Measurements from ENCODE around the gene PLCB1.

Gene PLCB1

DNA sequence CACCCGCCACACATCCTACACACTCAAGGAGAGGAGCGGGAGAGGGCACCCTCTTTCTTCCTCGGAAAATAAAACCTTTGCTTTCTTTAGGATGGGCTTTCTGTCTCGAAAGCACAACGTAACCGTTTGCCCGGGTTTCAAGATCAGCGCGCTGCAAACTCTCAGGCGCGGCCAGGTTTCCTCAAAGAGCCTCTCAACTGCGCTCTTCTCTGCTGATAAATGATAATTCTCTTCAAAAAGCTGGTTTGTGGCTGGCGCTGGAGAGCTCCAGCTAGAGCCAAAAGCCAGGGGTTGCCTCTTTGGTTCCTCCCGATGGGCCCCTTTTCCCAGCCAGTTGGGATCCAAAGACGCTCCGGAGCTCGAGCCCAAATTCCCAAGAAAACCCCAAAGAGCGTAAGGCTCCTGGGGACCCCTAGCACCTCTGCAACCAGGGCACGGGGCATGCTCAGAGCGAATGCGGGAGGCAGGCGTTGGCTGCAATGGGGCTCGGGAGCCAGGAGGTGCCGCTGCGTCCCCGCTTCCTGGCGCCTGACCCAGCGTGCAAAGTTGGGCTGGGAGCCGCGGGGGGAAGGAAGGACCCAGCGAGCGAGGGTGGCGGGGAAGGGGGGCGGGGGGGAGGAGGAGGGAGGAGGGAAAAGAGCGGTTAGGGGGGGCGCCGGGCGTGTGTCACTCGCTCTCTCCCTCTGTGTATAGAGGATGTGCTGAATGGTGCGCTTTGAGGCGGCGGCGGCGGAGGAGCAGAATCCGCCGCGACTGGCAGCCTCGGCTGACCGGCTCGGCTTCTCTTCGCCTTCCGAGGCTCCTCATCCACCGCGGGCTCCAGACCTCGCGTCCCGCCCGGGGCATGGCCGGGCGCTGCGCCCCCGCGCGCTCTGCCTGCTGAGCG lies at the start of gene PLCB1:
TSS of gene PLCB1 (plus strand) at position 669 of the 886 bp plus-strand sequence. CDS start 386 bp downstream, outside the sequence.
- peak; percentile 67 for DNase-seq

DNA sequence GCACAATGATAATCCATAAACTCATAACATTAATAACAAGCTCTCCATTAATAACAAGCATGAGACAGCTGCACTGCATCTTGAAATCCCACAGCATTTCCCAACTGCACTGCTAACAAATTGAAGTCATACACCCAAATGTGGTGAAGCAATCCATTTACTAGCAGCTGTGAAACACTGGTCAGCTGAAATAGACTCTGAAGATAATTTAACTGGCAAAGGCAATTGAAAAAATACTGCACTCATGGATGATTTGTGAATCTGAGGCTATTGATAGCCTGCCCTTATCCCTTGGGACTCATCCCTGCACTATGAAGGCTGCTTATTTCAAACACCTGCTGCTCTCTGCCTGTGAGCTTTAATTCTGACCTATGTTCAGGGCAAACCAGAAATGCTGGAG lies 49.1 kb upstream of the PLCB1 start:
- DNase-seq, result no peak

DNA sequence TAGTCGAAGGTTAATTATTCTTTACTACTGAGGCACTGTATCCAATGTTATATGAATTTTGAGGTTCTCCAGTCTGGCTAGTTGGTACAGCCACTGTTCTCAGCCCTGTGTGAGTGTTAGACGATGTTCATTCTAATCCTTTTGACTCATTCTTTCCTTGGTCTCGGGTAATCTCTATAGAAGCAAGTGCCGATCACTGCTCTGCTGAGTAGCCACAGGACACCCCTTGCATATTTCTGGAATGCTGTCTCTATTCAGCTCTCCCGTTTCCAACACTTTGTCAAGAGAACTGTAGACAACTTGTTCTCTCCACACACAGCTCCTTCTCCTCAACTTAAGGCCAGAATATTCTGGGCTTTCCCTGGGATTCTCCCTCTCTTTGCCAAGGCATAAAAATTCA lies 42.4 kb upstream of the PLCB1 start:
- no peak for DNase-seq

DNA sequence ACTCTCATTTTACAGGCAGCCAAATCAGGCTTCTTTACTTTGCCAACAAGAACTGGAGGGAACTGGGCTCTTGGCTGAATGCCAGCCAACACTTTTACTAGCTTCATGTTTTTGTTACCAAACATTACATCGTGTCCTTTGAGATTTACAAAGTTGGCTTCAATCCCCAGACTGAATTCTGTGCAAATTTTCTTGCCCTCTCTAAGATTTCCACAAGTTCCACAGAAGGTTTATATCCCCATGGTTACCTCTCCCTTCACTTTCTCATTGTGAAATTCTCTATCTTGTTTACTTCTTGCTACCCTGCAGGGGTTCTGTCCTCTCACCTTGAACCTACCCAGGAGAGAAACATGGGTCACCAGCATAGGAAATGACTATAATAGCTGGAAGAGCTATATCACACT lies 37.6 kb upstream of the PLCB1 start:
- DNase-seq, result no peak

DNA sequence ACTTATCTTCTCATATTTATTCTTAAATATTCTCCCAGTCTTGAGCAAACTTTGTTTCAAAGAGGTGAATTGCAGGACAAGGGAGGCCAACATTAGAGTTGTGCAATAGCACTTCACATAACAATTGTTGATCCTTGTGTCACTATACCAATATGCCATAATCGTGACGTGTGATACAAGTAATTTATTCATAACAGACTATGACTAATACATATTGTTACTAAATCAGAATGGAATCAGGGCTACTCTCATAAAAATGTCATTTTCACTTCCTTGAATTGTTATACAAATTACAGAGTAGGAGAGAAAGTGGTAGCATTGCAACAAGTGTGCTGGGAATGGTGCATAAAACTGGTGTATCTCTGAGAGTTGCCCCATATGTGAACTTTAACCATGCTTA lies 37.2 kb upstream of the PLCB1 start:
- DNase-seq, result peak; percentile 19

DNA sequence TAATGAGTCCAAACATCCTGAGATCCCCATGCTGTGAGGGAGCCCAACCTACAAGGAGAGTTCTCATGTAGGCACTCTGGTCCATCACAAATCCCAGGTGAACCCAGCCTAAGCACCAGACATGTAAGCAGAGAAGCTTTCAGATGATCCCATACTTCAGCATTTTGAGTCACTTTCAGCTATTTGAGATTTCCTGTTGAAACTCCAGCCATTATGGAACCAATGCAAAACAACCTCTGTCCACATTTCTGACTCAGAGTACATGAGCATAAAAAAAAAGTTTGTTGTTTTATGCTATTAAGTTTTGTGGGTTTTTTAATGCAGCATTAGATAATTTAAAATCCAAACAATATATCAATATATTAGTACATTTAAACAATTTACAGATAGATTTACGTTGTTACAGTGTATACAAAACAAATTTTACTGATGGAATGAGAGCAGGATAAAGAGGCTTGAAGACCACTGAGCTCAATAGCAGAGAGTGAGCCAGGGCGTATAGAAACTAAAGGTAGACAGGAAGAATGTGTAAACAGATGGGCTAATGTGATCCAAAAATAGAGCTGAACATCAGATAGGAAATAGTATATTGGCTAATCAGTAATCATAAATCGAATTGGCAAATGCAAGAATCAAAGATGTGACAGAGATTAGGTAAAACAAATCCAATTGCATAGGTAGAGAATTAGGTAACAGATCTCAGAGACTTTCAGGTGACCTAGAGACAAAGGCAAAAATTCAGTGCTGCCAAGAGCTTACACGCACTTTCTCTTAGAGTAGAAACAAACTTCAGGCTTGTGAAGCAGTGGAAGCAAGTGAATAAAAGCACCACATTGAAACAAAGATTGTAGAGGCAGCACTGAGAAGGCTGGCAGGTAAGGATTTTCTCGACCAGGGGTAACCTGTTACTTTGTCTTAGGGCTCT lies 36.2 kb upstream of the PLCB1 start:
- DNase-seq, result no peak

DNA sequence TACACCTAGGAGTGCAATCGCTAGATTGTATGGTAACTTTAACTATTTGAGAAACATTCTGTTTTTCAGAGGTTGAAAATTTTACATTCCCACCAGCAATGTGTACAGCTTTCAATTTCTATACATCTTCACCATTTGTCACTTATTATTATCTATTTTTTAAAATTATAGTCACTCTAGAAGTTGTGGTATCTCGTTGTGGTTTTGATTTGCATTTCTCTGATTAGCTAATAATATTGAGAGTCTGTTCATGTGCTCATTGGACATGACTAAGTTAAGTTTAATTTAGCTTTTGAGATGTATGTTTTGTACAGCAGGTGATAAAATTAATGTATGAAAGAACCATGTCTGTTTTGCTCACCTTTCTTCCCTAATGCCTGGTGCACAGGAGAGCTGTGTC lies 34.8 kb upstream of the PLCB1 start:
- no peak for DNase-seq

DNA sequence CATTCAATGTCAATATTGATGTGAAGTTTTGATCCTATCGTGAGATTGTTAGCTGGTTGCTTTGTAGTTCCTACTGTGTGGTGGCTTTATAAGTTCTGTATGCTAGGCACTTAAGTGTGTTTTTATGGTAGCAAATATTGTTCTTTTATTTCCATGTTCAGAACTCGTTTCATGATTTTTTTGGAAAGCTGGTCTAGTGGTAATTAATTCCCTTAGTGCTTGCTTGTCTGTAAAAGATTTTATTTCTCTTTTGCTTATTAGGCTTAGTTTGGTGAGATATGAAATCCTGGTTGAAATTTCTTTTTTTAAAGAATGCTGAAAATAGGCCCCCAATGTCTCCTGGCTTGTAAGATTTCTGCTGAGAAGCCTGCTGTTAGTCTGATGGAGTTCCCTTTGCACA lies 27.8 kb upstream of the PLCB1 start:
- no peak for DNase-seq

DNA sequence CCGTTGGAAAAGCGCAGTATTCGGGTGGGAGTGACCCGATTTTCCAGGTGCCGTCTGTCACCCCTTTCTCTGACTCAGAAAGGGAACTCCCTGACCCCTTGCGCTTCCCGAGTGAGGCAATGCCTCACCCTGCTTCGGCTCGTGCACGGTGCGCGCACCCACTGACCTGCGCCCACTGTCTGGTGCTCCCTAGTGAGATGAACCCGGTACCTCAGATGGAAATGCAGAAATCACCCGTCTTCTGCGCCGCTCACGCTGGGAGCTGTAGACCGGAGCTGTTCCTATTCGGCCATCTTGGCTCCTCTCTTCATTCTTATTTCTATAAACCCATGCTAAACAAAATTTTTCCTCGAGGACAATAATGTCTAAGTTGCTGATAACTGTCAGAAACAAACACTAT lies 17.5 kb upstream of the PLCB1 start:
- DNase-seq, result peak; percentile 29

DNA sequence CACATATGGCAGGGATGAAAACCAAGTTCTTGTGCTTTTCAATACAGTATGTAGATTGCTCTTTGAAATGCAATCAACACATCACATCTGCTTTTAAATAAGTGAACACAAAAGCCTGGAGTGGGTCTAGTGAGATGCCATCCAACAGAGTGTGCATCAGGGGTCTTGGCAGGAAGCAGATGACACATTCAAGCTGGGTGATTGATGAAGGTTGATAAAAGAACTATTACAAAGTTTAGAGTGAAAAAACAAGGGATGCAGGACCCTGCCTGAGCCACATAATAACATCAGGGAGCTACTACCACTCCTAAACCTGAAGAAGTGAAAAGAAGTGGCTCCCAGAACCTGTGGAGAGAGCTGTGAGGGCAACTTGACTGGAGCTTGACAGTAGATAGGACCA lies 16.6 kb upstream of the PLCB1 start:
- no peak for DNase-seq

DNA sequence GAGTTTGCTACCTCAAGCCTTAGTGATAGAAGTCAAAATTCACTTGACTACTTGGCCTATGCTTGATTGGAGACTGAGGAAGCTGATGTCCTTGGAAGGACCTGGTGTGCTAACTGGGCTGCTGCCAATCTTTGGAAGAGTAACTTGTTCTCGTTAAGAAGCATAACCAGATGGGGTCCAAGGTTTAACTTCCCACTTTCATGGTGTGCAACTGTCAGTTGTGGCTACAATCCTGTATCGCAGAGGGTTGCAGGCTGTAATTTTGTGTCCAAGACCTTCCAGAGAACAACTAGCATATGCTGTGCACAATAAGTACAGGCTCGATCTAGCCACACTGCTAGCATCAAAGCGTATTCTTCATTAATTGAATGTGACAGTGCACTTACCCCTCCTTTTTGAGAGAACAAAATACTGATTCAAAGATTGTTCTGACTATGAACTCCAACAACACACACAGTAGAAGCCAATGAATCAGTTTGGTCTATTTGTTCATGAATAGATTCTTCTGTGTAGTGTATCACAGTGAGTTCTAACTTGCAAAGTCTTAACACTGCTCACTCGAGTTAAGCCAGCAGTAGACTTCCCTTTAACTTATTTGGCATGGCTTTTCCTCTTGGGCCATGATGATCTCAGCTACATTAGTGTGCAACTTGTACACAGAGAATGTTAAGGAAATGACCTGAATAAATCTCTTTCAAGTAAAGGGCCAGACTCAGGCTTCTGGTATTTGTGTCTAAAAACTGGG lies 15.8 kb upstream of the PLCB1 start:
- no peak for DNase-seq

DNA sequence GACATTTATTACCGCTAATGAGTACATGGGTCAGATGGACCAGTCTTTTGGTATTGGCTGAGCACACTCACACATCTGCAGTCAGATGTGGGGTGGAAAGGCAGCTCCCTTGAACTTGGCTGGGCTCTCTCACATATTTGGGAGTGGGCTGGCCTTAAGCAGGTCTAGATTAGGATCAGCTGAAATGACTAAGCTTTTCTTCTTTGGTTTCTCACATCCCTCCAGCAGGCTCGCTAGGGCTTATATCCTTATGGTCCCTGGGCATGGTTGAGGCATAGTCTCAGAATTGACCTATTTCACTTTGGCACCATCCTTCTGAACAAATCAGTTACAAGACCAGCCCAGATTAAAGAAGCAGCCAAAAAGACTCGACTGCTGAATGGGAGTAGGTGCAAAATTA lies 14.4 kb upstream of the PLCB1 start:
- no peak for DNase-seq

DNA sequence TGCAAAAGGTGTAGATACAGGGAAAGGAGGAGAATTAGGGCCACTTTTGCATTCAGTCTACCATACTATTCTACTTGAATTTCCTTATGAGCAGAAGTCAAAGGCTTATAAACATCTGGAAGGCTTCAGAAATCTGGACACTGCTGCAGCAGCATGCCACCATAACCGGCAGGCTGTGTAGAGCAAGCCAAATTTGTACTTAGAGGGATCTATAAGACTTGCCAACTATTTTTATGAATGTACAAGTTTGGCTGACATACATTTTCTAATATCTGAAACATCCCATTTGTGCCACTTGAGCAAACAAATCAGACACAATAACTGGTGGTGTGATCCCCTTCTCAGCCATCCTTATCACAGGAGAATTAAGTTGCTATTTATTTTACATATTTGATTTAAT lies 14.0 kb upstream of the PLCB1 start:
- DNase-seq, result no peak

DNA sequence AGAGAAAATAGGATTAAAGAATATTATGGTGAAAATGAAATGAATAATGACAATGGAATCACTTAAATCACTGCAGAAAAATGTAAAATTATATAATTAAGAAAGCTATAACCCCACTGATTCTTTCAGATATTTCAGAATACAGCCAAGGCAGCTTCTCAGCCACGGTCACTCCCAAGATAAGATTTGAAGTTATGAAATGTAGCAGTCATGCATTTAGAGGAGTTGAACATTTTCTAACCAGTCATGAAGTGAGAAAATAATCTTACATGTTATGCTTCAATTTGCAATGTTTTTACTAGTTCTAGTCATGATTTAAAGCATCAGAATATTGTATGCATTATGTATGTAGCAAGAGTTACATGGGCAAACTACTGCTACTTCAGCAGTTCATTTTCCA lies 13.3 kb upstream of the PLCB1 start:
- no peak for DNase-seq

DNA sequence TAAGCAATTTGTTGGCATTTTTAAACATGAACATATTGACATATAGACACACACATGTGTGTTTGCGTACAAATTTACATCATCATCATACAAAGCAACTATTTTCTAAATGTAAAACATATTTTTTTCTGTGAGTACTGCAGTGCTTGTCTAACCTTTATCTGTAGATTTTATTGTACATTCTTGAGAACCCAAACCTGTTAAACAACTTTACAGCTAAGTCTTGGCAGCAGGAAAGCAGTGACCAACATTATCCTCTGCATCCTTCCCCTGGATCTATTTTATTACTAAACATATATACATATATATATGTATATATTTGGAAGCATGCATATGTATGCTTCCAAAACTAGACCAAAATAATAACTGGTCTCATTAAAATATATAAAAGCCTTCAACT lies 10.4 kb upstream of the PLCB1 start:
- no peak for DNase-seq

DNA sequence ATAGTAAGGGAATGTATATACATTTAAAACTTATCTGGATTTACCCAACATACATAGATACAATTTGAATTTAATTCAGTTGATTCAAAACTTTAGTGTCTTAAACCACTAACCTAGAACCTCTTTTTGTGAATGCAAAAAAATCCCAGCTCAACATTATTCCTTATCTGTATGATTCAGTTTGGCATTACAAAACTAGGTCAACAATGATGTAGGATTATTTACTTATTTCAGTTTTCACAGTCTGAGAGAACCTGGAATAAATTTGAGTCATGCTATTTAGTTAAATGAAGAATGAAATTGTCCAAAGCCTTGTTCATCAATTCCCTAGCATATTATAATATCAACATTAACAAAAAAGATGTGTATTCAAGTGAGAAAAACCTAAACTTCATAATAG lies 7.4 kb upstream of the PLCB1 start:
- DNase-seq, result no peak

DNA sequence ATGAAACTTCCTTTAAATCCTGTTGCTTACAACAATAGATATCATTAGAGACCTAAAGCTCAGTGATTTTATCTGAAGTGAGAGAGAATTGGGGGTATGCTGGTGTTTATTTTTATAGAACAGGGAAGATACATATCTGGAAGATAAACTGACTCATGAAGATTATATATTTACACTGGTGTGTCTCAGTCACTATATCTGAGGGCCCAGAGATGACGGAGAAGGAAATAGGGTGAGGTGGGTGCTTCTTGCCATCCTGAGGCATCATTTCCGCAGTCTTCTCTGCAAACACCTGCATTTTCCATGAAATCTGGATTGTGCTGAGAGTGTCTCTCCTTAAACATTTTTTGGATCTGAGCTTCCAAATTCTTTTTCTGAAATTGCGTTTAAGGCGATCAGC lies 5.9 kb upstream of the PLCB1 start:
- DNase-seq, result no peak

DNA sequence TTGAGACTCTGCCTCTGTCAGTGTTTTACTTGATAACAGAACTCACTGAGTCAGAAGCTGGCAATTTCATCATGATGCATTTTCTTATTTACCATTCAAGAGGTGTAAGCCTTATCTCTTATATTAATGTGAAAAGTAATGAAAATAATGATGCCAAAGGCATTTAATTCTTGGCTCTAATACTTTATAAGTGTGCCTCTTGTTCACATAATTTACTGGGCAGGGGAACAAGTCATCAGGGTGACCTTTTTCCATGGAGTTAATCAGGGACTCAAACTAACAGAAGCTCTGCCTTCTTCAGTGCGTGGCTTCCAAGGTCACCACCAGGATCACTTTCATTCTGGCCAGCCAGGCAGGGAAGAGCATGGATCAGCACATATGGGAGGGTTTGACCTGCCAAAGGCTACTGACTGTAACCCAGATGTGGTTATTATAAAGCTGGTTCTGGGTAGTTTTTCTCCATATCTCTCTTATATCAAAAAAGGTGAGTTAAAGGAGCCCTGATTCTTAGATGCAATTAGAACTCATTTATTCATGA lies 5.2 kb upstream of the PLCB1 start:
- DNase-seq, result no peak

DNA sequence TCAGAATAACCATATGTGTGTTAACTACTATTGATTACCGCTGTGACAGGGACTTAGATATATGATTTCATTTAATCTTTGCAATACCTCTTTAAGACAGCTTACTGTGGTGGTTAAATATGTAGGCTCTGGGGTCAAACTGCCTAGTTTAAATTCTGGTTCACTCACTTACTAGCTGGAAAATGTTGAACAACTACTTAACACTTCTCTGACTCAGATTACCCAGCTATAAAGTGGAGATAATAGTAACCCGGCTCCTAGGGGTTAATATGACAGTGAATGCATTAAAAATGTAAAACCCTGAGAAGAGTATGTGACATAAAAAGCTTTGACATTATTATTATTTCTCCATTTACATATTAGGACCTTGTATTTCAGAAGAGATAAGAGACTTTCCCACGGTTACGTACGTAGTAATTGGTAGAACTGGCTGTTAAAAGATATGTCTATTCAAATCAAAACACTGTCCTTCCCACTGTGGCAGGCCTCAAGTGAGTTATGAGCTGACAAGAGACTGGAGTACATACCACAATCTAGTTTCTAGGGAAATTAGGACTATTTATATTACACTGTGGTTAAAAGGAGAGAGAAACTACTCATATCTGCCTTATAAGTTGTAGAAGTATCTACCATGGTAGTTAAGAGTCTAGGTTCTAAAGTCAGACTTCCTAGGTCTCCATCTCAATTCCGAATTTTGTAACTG lies 4.4 kb upstream of the PLCB1 start:
- DNase-seq, result no peak

DNA sequence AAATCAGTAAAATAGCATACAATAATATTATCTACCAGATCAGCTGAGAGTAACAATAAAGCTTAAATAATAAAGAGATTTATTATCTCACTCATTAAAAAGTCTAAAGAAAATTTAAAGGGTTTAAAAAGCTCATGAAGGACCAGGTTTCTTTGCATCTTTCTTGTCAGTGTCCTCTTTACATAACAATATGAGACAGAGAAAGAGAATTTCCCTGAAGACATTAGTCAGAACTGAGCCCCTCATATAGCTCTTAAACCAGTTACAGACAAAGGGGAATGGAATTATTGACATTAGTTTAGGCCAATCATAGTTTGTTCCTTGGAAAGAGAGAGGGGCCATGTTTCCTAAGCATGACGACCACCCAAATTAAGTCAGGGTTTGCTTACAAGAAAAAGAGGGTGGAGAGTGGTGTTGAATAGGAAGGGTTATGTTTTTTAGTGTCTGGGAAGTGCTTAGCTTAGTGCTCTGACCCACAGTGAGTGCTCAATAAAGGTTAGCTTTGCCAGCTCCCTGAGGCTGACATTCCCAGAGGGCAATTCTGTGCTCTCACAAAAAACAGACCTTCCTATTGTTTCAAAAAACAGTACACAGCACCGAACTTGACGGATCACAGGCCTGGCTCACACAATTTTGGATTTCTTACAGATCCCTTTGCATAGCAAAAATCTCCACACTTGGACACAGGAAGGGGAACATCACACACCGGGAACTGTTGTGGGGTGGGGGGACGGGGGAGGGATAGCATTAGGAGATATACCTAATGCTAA lies 3.6 kb upstream of the PLCB1 start:
- no peak for DNase-seq

DNA sequence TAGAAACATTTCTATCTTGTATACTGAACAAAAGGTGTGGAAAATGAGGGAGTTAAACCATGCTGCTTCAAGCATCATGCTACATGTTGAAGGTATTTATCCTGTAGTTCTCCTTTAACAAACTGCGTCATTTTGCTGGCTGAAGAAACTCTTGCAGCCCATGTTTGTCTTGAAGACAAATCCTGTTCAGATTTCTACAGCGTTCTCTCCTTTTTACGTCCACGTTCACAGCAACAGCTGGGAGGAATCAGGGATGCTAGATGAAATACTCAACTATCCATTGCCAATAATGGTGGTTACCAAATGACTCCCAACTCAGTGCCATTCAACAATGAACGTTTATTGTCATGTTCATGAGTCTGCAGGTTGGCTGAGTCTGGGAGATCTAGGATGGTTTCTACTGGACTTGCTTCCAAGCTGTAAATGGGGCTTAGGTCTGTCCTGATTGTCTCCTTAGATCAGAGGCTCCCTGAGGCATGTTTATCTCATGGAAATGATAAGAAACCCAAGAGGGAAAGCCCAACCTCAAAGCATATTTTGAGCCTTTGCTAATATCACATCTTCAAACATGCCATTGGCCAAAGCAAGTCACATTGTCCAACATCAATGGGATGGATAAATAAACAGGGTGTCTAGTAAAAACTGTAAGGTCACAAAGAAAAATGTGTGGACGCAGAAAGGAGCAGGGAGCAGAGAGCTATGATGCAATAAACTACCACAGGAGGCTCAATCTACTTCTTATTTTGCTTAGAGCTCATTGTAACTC lies 2.7 kb upstream of the PLCB1 start:
- no peak for DNase-seq

Measured in SHP77 treated with DMSO at 0.1 percent for 48 hours (cell line).